ENCODE data around the gene TCP1. TPM values are rescaled to one million over a fixed set of nuclear protein-coding genes. Genes with fewer than 3 reads are reported as not detected.

The TCP1 gene
- total and polyA plus RNA-seq, 2 experiments from 2014 or later: 130 to 166 TPM

GRCh38 chr6:159829526-159829925, 40.1 kb upstream of the TCP1 start:
- WGBS (ENCODE audit: low lambda C conversion rate, missing lambda C conversion rate): 82% methylated on average over 4 of the region's 4 CpGs
- DNase-seq (ENCODE audit: low spot score): no peak
- no peaks in the 10 kb centered on the region for H3K9me2 ChIP-seq (replicated peaks; ENCODE audit: insufficient read depth)
- no peaks in the 10 kb centered on the region for H3K36me3 ChIP-seq (replicated peaks; ENCODE audit: insufficient read depth, low read depth)
- TF ChIP-seq EZH2phosphoT487 (IDR thresholded peaks at IDR 0.05; ENCODE audit: low read depth, severe bottlenecking, unreplicated experiment): no peak
- no peak for TF ChIP-seq EZH2 (IDR thresholded peaks at IDR 0.05; ENCODE audit: borderline replicate concordance)
- no peak for TF ChIP-seq CTCF (IDR thresholded peaks at IDR 0.05; ENCODE audit: poor library complexity)
- H3K4me1 ChIP-seq (ENCODE audit: insufficient read depth): no peaks in the 10 kb centered on the region
- no peak overlapping the region for H2AFZ ChIP-seq
- H3K79me2 ChIP-seq: no peaks in the 10 kb centered on the region
- H4K20me1 ChIP-seq (ENCODE audit: insufficient read depth, poor library complexity, severe bottlenecking): no peaks in the 10 kb centered on the region
- no peaks in the 10 kb centered on the region for H3K27me3 ChIP-seq
- H3K4me2 ChIP-seq: no peak overlapping the region
- no peaks in the 10 kb centered on the region for H3K9me3 ChIP-seq (ENCODE audit: low read depth)
- no peak overlapping the region for H3K27ac ChIP-seq
- H3K4me3 ChIP-seq: no peak overlapping the region

GRCh38 chr6:159828074-159828473, 38.7 kb upstream of the TCP1 start:
- H3K79me2 ChIP-seq: no peaks in the 10 kb centered on the region
- no peaks in the 10 kb centered on the region for H3K27me3 ChIP-seq
- H3K9me2 ChIP-seq (replicated peaks; ENCODE audit: insufficient read depth): no peaks in the 10 kb centered on the region
- no peak for DNase-seq (ENCODE audit: low spot score)
- H3K27ac ChIP-seq: no peak overlapping the region
- H3K4me3 ChIP-seq: no peak overlapping the region
- H3K4me2 ChIP-seq: no peak overlapping the region
- no peaks in the 10 kb centered on the region for H3K9me3 ChIP-seq (ENCODE audit: low read depth)
- WGBS (ENCODE audit: low lambda C conversion rate, missing lambda C conversion rate): 71% methylated on average over 7 of the region's 7 CpGs
- TF ChIP-seq EZH2phosphoT487 (IDR thresholded peaks at IDR 0.05; ENCODE audit: low read depth, severe bottlenecking, unreplicated experiment) (no peak), CTCF (IDR thresholded peaks at IDR 0.05; ENCODE audit: poor library complexity) (no peak), EZH2 (IDR thresholded peaks at IDR 0.05; ENCODE audit: borderline replicate concordance) (no peak)
- H3K36me3 ChIP-seq (replicated peaks; ENCODE audit: insufficient read depth, low read depth): no peaks in the 10 kb centered on the region
- H3K4me1 ChIP-seq (ENCODE audit: insufficient read depth): no peaks in the 10 kb centered on the region
- no peak overlapping the region for H2AFZ ChIP-seq
- no peaks in the 10 kb centered on the region for H4K20me1 ChIP-seq (ENCODE audit: insufficient read depth, poor library complexity, severe bottlenecking)

- Histone ChIP-seq H3K4me3 (no peak overlapping the region), H3K9me2 (replicated peaks; ENCODE audit: insufficient read depth) (no peaks in the 10 kb centered on the region), H4K20me1 (ENCODE audit: insufficient read depth, poor library complexity, severe bottlenecking) (no peaks in the 10 kb centered on the region), H3K27ac (no peak overlapping the region), H2AFZ (no peak overlapping the region), H3K27me3 (no peaks in the 10 kb centered on the region), H3K4me1 (ENCODE audit: insufficient read depth) (no peaks in the 10 kb centered on the region), H3K79me2 (no peaks in the 10 kb centered on the region), H3K9me3 (ENCODE audit: low read depth) (no peaks in the 10 kb centered on the region), H3K4me2 (no peak overlapping the region), H3K36me3 (replicated peaks; ENCODE audit: insufficient read depth, low read depth) (no peaks in the 10 kb centered on the region)
- TF ChIP-seq EZH2phosphoT487 (IDR thresholded peaks at IDR 0.05; ENCODE audit: low read depth, severe bottlenecking, unreplicated experiment) (no peak), EZH2 (IDR thresholded peaks at IDR 0.05; ENCODE audit: borderline replicate concordance) (no peak), CTCF (IDR thresholded peaks at IDR 0.05; ENCODE audit: poor library complexity) (no peak)
- DNase-seq (ENCODE audit: low spot score): no peak
- 94% methylated on average over 16 of the region's 16 CpGs for WGBS (ENCODE audit: low lambda C conversion rate, missing lambda C conversion rate)
These were observed 37.7 kb upstream of the TCP1 start for GRCh38 chr6:159826968-159827647.

Data from hepatocyte (in vitro differentiated cells).